HCT116 (cell line): ENCODE data around the gene KRTAP4-3. TPM values are rescaled to one million over a fixed set of nuclear protein-coding genes. Genes with fewer than 3 reads are reported as not detected.
"Not testable (repeated sequence)": the region's sequence is repeated elsewhere in the genome, so short reads cannot be mapped to it uniquely, and the experiment has no call there.

ENCODE experiments used
- ATAC-seq: fragments of 200-7000 bp; cut with Tn5 transposase; 2 replicates; pipeline ENCODE4 v1.9.1; 2020; ENCODE audit warnings: mild to moderate bottlenecking, moderate library complexity
- BruUV-seq: library from RNA; stranded (reverse); fragments of 400-500 nt; replicated peaks from 2 replicates; lab custom pipeline; 2021; lab: Mats Ljungman, UMichigan
- CTCF ChIA-PET: fragments of 300-600 bp; sonication (Branson Sonifier 250); formaldehyde crosslinking; loops from one replicate; lab custom pipeline; 2021; ENCODE audit warnings: antibody characterized with exemption; lab: Charles Lee
- POLR2A ChIA-PET: fragments of 300-600, 350-600 bp; sonication (Branson Sonifier 250); formaldehyde crosslinking; loops from one replicate; lab custom pipeline; 2021; ENCODE audit warnings: antibody characterized with exemption; lab: Charles Lee
- RAD21 ChIA-PET, 2 experiments: fragments of 300-600 bp; sonication (Branson Sonifier 250); formaldehyde crosslinking; loops; one replicate each; lab custom pipeline; 2023; ENCODE audit warnings: low total read pairs in 2 of 2; ENCODE audit not compliant: uncharacterized antibody in 2 of 2, unreplicated experiment in 2 of 2, low non-redundant PET in 1 of 2; lab: Charles Lee
- DNase-seq: peaks from one replicate; pipeline ENCODE4 v3.0.0-alpha.2; 2010; ENCODE audit warnings: low read depth, low spot score
- H2AFZ ChIP-seq: fragments of 200-600 bp; shearing (Covaris generic), sonication (generic); 2 replicates; pipeline ENCODE4 v1.6.1; 2017; ENCODE audit warnings: low read depth, mixed run types, mixed read lengths, antibody characterized with exemption, low read length; ENCODE audit not compliant: poor library complexity, severe bottlenecking
- H3K27ac ChIP-seq: 2 replicates; pipeline ENCODE4 v1.5.1; 2012; ENCODE audit warnings: low read depth, low read length
- H3K27me3 ChIP-seq: fragments of 200-600 bp; sonication (generic); 2 replicates; pipeline ENCODE4 v1.6.1; 2016; ENCODE audit warnings: mixed run types, low read length, mixed read lengths; ENCODE audit not compliant: insufficient read depth
- H3K36me3 ChIP-seq, 2 experiments: fragments of 200-500 bp in 1 of 2; fragments of 200-600 bp in 1 of 2; sonication (Bioruptor generic) in 1 of 2; sonication (generic) in 1 of 2; 2 replicates each; pipeline versions ENCODE4 v1.5.1 to v1.6.1; 2014 to 2016; ENCODE audit warnings: low read length in 2 of 2, inconsistent platforms in 1 of 2, mixed read lengths in 1 of 2, mixed run types in 1 of 2; ENCODE audit not compliant: insufficient read depth in 2 of 2, control insufficient read depth in 1 of 2
- H3K4me1 ChIP-seq, 2 experiments: fragments of 200-600 bp in 1 of 2; sonication (generic) in 1 of 2; 2 replicates each; pipeline versions ENCODE4 v1.5.1 to v1.6.1; 2012 to 2017; ENCODE audit warnings: low read length in 2 of 2, inconsistent platforms in 1 of 2, mild to moderate bottlenecking in 1 of 2, mixed read lengths in 1 of 2, mixed run types in 1 of 2, moderate library complexity in 1 of 2; ENCODE audit not compliant: insufficient read depth in 2 of 2, control insufficient read depth in 1 of 2
- H3K4me2 ChIP-seq: fragments of 200-600 bp; sonication (generic); 2 replicates; pipeline ENCODE4 v1.6.1; 2017; ENCODE audit warnings: mixed run types, low read length, mixed read lengths
- H3K4me3 ChIP-seq, 2 experiments: fragments of 200-600 bp in 1 of 2; sonication (generic) in 1 of 2; replicated peaks in 1 of 2; 2 replicates each; pipeline ENCODE4 v1.5.1; 2011 to 2016; ENCODE audit warnings: low read length in 2 of 2, control low read depth in 1 of 2, low read depth in 1 of 2, mild to moderate bottlenecking in 1 of 2, mixed read lengths in 1 of 2, mixed run types in 1 of 2
- H3K79me2 ChIP-seq: fragments of 200-600 bp; sonication (generic); 2 replicates; pipeline ENCODE4 v1.6.1; 2017; ENCODE audit warnings: mild to moderate bottlenecking, mixed run types, low read length, moderate library complexity, mixed read lengths; ENCODE audit not compliant: insufficient read depth
- H3K9ac ChIP-seq: fragments of 200-600 bp; sonication (generic); 2 replicates; pipeline ENCODE4 v1.6.1; 2016; ENCODE audit warnings: low read length, mixed read lengths
- H3K9me2 ChIP-seq: fragments of 200-600 bp; sonication (generic), shearing (Covaris generic); 2 replicates; pipeline ENCODE4 v1.6.1; 2017; ENCODE audit warnings: mixed run types, mild to moderate bottlenecking, moderate library complexity; ENCODE audit not compliant: insufficient read depth
- H3K9me3 ChIP-seq, 2 experiments: fragments of 200-500 bp in 1 of 2; fragments of 200-600 bp in 1 of 2; sonication (Bioruptor generic) in 1 of 2; sonication (generic) in 1 of 2; 2 replicates each; pipeline ENCODE4 v1.6.1; 2014 to 2017; ENCODE audit warnings: low read length in 2 of 2, mixed read lengths in 2 of 2, inconsistent platforms in 1 of 2, low read depth in 1 of 2, mild to moderate bottlenecking in 1 of 2, mixed run types in 1 of 2, moderate library complexity in 1 of 2; ENCODE audit not compliant: control insufficient read depth in 1 of 2, insufficient read depth in 1 of 2
- H4K20me1 ChIP-seq: fragments of 200-600 bp; sonication (generic), shearing (Covaris generic); 2 replicates; pipeline ENCODE4 v1.6.1; 2017; ENCODE audit warnings: mixed run types, mild to moderate bottlenecking, moderate library complexity; ENCODE audit not compliant: insufficient read depth
- CBX3 ChIP-seq: IDR thresholded peaks from 2 replicates; pipeline ENCODE4 v1.6.1; 2012; ENCODE audit warnings: low read depth
- EGR1 ChIP-seq: IDR thresholded peaks from 2 replicates; pipeline ENCODE4 v1.6.1; 2012; ENCODE audit warnings: low read depth
- EZH2 ChIP-seq: fragments of 200-600 bp; sonication (generic); IDR thresholded peaks from 2 replicates; pipeline ENCODE4 v1.6.1; 2017; ENCODE audit warnings: antibody characterized with exemption, mixed run types
- EZH2phosphoT487 ChIP-seq: fragments of 200-600 bp; IDR thresholded peaks from 2 replicates; pipeline ENCODE4 v1.6.1; 2018; ENCODE audit warnings: antibody characterized with exemption, borderline replicate concordance
- JUND ChIP-seq: IDR thresholded peaks from 2 replicates; pipeline ENCODE4 v1.6.1; 2012
- POLR2AphosphoS5 ChIP-seq: IDR thresholded peaks from 2 replicates; pipeline ENCODE4 v1.6.1; 2011; ENCODE audit warnings: mild to moderate bottlenecking, low read depth, low read length, moderate library complexity
- RAD21 ChIP-seq: IDR thresholded peaks from 2 replicates; pipeline ENCODE4 v1.6.1; 2012; ENCODE audit warnings: low read depth, mild to moderate bottlenecking
- SIN3A ChIP-seq: IDR thresholded peaks from 2 replicates; pipeline ENCODE4 v1.6.1; 2012; ENCODE audit warnings: low read depth
- SP1 ChIP-seq: IDR thresholded peaks from 2 replicates; pipeline ENCODE4 v1.6.1; 2012; ENCODE audit warnings: low read depth
- YY1 ChIP-seq: IDR thresholded peaks from 2 replicates; pipeline ENCODE4 v1.6.1; 2011; ENCODE audit warnings: low read length, low read depth, moderate library complexity, mild to moderate bottlenecking; ENCODE audit not compliant: insufficient replicate concordance; ENCODE audit errors: extremely low read depth
- ZFX ChIP-seq: fragments of 450-650 bp; IDR thresholded peaks from 2 replicates; pipeline ENCODE4 v1.6.1; 2017
- intact Hi-C: fragments of 100-400 bp; cut with micrococcal nuclease; formaldehyde crosslinking; loops from 2 replicates; pipeline ENCODE4 v1.10.0; 2022
- total RNA-seq: library from RNA; stranded (reverse); gene quantifications from one replicate; pipeline ENCODE4 v1.2.1, GENCODE V29; 2021; ENCODE audit not compliant: unreplicated experiment
- TF ChIP-seq, protein P1 (sequence below): IDR thresholded peaks from 2 replicates; pipeline ENCODE4 v1.6.1; 2011; ENCODE audit warnings: mild to moderate bottlenecking, low read length, moderate library complexity; ENCODE audit not compliant: insufficient replicate concordance; ENCODE audit errors: extremely low read depth
- TF ChIP-seq, protein P2 (sequence below): IDR thresholded peaks from 2 replicates; pipeline ENCODE4 v1.6.1; 2012; ENCODE audit warnings: low read depth
- TF ChIP-seq, protein P3 (sequence below): IDR thresholded peaks from 2 replicates; pipeline ENCODE4 v1.6.1; 2012

Gene KRTAP4-3
- total RNA-seq, 1 experiment from 2014 or later: not detected

DNA sequence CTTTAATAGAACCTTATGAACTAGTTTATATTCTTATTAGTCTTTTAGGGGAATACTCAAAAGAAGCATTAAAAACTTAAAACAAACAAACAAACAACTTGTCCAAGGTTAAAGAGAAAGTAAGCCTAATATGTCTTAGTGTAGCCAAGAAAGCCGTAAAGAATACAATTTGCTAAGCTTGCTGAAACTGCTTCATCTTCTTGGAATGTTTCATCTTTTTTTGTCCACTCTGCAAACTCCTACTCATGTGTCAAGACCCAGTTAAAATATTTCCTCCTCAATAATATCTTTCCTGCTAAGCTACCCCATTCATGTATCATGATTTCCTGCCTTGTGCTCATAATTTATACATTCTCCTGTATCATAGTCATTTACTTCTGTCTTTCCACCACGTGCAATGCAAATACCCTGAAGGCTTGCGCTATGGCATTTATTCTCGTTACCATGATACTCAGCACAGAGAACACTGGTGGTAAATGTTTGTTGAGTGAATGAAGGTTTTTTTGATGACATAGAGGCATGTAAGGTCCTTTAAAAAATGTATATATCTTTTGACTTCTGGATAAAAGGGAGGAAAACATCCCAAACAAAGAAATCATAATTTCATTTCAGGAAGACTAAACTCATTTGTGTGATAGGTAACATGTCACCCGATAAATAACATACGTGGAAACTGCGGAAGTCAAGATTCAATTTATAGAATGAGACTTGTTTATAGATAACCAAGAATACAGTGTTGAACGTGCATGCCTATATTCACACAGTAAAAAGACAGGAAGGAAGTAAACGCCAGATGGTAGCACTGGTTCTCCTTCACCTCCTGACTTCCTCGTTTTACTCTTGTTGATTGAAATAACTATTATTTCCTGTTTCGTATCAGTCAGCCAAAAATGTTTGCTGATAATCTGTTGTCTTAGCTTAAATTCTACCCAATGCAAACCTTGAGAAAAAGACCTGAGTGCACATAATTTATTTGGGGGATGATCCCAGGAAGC lies 48.0 kb downstream of the KRTAP4-3 start:
- H3K9me2 ChIP-seq, H4K20me1 ChIP-seq, H3K4me2 ChIP-seq, H3K9ac ChIP-seq, RAD21 ChIA-PET, H3K27me3 ChIP-seq, DNase-seq, H3K79me2 ChIP-seq, H2AFZ ChIP-seq, H3K36me3 ChIP-seq, CTCF ChIA-PET, H3K9me3 ChIP-seq, H3K27ac ChIP-seq, ATAC-seq, intact Hi-C loops, H3K4me3 ChIP-seq, POLR2A ChIA-PET, BruUV-seq: not testable (repeated sequence)
- peaks cover 0 to 32% of the 10 kb centered on the region in 2 experiments; a peak in 2 of 4 replicates for H3K4me1 ChIP-seq

DNA sequence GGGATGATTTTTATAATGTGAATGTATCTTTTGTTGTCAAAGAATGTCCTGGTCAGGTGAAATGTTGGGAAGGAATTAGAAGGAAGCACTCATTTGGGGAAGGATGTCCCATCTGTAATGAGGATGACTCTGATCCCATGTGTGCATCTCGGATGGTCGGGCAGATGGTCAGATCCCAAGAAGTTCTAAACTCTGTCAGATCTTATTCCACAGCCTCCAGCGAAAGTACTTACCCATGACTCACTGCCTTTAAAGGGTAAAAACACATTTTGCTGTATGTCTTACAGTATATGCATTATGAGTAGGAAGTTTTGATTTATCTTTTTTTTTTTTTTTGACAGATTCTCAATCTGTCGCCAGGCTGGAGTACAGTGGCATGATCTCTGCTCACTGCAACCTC lies 49.3 kb downstream of the KRTAP4-3 start:
- Histone ChIP-seq H3K4me3 (no peak overlapping the region), H3K27ac (no peak overlapping the region), H3K4me1 (peaks cover 0 to 20% of the 10 kb centered on the region in 2 experiments; a peak in 2 of 4 replicates), H3K79me2 (no peaks in the 10 kb centered on the region), H3K9me3 (peaks cover 0 to 6% of the 10 kb centered on the region in 2 experiments; a peak in 1 of 4 replicates), H3K9me2 (no peaks in the 10 kb centered on the region), H3K36me3 (0 out of 4 replicates have a peak, but pooled peaks cover 0 to 2% of the 10 kb centered on the region in 2 experiments), H3K27me3 (no peaks in the 10 kb centered on the region), H2AFZ (no peak overlapping the region), H3K4me2 (no peak overlapping the region), H3K9ac (no peak overlapping the region), H4K20me1 (no peaks in the 10 kb centered on the region)
- DNase-seq: no peak
- ChIA-PET RAD21 (no interaction called here), POLR2A (no interaction called here), CTCF (no interaction called here)
- intact Hi-C loops: no loop called here
- no peak for ATAC-seq
- BruUV-seq: no TSS peak
- no peak for TF ChIP-seq CBX3
- no peak for TF ChIP-seq SP1
- TF ChIP-seq EZH2: no peak
- TF ChIP-seq RAD21: no peak
- TF ChIP-seq, protein P1, sequence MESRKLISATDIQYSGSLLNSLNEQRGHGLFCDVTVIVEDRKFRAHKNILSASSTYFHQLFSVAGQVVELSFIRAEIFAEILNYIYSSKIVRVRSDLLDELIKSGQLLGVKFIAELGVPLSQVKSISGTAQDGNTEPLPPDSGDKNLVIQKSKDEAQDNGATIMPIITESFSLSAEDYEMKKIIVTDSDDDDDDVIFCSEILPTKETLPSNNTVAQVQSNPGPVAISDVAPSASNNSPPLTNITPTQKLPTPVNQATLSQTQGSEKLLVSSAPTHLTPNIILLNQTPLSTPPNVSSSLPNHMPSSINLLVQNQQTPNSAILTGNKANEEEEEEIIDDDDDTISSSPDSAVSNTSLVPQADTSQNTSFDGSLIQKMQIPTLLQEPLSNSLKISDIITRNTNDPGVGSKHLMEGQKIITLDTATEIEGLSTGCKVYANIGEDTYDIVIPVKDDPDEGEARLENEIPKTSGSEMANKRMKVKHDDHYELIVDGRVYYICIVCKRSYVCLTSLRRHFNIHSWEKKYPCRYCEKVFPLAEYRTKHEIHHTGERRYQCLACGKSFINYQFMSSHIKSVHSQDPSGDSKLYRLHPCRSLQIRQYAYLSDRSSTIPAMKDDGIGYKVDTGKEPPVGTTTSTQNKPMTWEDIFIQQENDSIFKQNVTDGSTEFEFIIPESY: no peak
- TF ChIP-seq, protein P2, sequence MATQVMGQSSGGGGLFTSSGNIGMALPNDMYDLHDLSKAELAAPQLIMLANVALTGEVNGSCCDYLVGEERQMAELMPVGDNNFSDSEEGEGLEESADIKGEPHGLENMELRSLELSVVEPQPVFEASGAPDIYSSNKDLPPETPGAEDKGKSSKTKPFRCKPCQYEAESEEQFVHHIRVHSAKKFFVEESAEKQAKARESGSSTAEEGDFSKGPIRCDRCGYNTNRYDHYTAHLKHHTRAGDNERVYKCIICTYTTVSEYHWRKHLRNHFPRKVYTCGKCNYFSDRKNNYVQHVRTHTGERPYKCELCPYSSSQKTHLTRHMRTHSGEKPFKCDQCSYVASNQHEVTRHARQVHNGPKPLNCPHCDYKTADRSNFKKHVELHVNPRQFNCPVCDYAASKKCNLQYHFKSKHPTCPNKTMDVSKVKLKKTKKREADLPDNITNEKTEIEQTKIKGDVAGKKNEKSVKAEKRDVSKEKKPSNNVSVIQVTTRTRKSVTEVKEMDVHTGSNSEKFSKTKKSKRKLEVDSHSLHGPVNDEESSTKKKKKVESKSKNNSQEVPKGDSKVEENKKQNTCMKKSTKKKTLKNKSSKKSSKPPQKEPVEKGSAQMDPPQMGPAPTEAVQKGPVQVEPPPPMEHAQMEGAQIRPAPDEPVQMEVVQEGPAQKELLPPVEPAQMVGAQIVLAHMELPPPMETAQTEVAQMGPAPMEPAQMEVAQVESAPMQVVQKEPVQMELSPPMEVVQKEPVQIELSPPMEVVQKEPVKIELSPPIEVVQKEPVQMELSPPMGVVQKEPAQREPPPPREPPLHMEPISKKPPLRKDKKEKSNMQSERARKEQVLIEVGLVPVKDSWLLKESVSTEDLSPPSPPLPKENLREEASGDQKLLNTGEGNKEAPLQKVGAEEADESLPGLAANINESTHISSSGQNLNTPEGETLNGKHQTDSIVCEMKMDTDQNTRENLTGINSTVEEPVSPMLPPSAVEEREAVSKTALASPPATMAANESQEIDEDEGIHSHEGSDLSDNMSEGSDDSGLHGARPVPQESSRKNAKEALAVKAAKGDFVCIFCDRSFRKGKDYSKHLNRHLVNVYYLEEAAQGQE: no peak
- no peak for TF ChIP-seq ZFX
- TF ChIP-seq, protein P3, sequence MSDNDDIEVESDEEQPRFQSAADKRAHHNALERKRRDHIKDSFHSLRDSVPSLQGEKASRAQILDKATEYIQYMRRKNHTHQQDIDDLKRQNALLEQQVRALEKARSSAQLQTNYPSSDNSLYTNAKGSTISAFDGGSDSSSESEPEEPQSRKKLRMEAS: no peak
- no peak for TF ChIP-seq YY1
- no peak for TF ChIP-seq SIN3A
- no peak for TF ChIP-seq EGR1
- no peak for TF ChIP-seq JUND
- TF ChIP-seq POLR2AphosphoS5: no peak
- no peak for TF ChIP-seq EZH2phosphoT487
